Upper lobe of left lung (tissue), 6 donors: ENCODE measurements around the gene AFF1. TPM values are rescaled to one million over a fixed set of nuclear protein-coding genes. Genes with fewer than 3 reads are reported as not detected.

Source experiments
- ATAC-seq, 2 donors: fragments of 200-7000 bp; cut with Tn5 transposase; one replicate each; pipeline ENCODE4 v1.9.1; 2022; ENCODE audit warnings: mild to moderate bottlenecking in 2 of 2, moderate library complexity in 2 of 2; ENCODE audit not compliant: low FRiP score in 2 of 2
- DNase-seq, 2 donors: peaks; one replicate each; pipeline ENCODE4 v3.0.0-alpha.2; 2019 to 2020
- H3K27ac ChIP-seq, 4 donors: fragments of 200-600 bp; sonication (generic); one replicate each; pipeline ENCODE4 v1.5.1; 2016 to 2019
- H3K27me3 ChIP-seq, 4 donors: fragments of 200-600 bp; sonication (generic); one replicate each; pipeline ENCODE4 v1.5.1; 2017 to 2019
- H3K36me3 ChIP-seq, 4 donors: fragments of 200-600 bp; sonication (generic); one replicate each; pipeline ENCODE4 v1.5.1; 2016 to 2019
- H3K4me1 ChIP-seq, 4 donors: fragments of 200-600 bp; sonication (generic); one replicate each; pipeline ENCODE4 v1.5.1; 2018 to 2019
- H3K4me3 ChIP-seq, 4 donors: fragments of 200-600 bp; sonication (generic); one replicate each; pipeline ENCODE4 v1.5.1; 2017 to 2019; ENCODE audit warnings: mild to moderate bottlenecking in 2 of 4, moderate library complexity in 1 of 4
- H3K9me3 ChIP-seq, 4 donors: fragments of 200-600 bp; sonication (generic); one replicate each; pipeline ENCODE4 v1.5.1; 2018 to 2019
- CTCF ChIP-seq, 6 experiments: fragments of 450-650 bp in 4 of 6; fragments of 200-600 bp in 2 of 6; sonication (generic) in 2 of 6; IDR thresholded peaks; one replicate each; pipeline ENCODE4 v1.5.1; 2016 to 2019; ENCODE audit warnings: antibody characterized with exemption in 6 of 6
- EP300 ChIP-seq, 4 donors: sonication (generic); formaldehyde crosslinking; IDR thresholded peaks; one replicate each; pipeline ENCODE4 v1.5.1; 2017; ENCODE audit warnings: antibody characterized with exemption in 4 of 4, control low read depth in 2 of 4
- POLR2A ChIP-seq, 4 donors: fragments of 450-650 bp; IDR thresholded peaks; one replicate each; pipeline ENCODE4 v1.5.1; 2016 to 2017; ENCODE audit warnings: antibody characterized with exemption in 4 of 4, mild to moderate bottlenecking in 2 of 4
- POLR2AphosphoS5 ChIP-seq, 2 donors: sonication (generic); formaldehyde crosslinking; IDR thresholded peaks; one replicate each; pipeline ENCODE4 v1.5.1; 2017; ENCODE audit warnings: antibody characterized with exemption in 2 of 2
- WGBS, 2 donors: methylation state at CpG; one replicate each; pipeline ENCODE4 v1.1.5; 2017 to 2018; 5-methylcytosine and 5-hydroxymethylcytosine counted together
- total RNA-seq, 6 donors: library from RNA; depleted of rRNA in 4 of 6; stranded (reverse); fragments of >200 nt in 4 of 6; gene quantifications; one replicate each; pipeline versions ENCODE4 v1.1.0 to v1.2.1, GENCODE V29; 2016 to 2021
- donor health status: DM: no; HTN: no; CAD: no; lungs with moderate emphysema.
- donor health status: DM: no; HTN: yes; CAD: no; lungs with severe emphysema.

AFF1 gene
- total RNA-seq, 6 donors from 2014 or later: 45.5 to 124 (median 83.9) TPM

- H3K9me3 ChIP-seq: no peaks in the 10 kb centered on the region
- no peaks in the 10 kb centered on the region for H3K27me3 ChIP-seq
- H3K4me1 ChIP-seq: no peaks in the 10 kb centered on the region
- H3K27ac ChIP-seq: no peak overlapping the region
- DNase-seq (no peak), ATAC-seq (no peak)
- TF ChIP-seq EP300 (IDR thresholded peaks at IDR 0.05) (no peak), CTCF (IDR thresholded peaks at IDR 0.05) (no peak), POLR2A (IDR thresholded peaks at IDR 0.05) (no peak), POLR2AphosphoS5 (IDR thresholded peaks at IDR 0.05) (no peak)
- no peak overlapping the region for H3K4me3 ChIP-seq
- H3K36me3 ChIP-seq: peaks cover 0 to 4% (median 0%) of the 10 kb centered on the region in 4 donors
- 95 to 96% methylated on average over 2 of the region's 2 CpGs for WGBS, 2 donors
Observed at GRCh38 chr4:87180767-87181166, 246.0 kb downstream of the AFF1 start.

GRCh38 chr4:87185146-87185870 lies 250.5 kb downstream of the AFF1 start:
- H3K36me3 ChIP-seq: no peaks in the 10 kb centered on the region
- no peak overlapping the region for H3K27ac ChIP-seq
- H3K4me3 ChIP-seq: no peak overlapping the region
- no peaks in the 10 kb centered on the region for H3K27me3 ChIP-seq
- DNase-seq (no peak), ATAC-seq (no peak)
- WGBS, 2 donors: 89 to 98% methylated on average over 5 of the region's 5 CpGs
- H3K9me3 ChIP-seq: no peaks in the 10 kb centered on the region
- TF ChIP-seq EP300 (IDR thresholded peaks at IDR 0.05) (no peak), POLR2A (IDR thresholded peaks at IDR 0.05) (no peak), POLR2AphosphoS5 (IDR thresholded peaks at IDR 0.05) (no peak), CTCF (IDR thresholded peaks at IDR 0.05) (no peak)
- H3K4me1 ChIP-seq: no peaks in the 10 kb centered on the region

- WGBS, 2 donors: 69 to 71% methylated on average over 2 of the region's 2 CpGs
Observed at GRCh38 chr4:87188048-87188447, 253.2 kb downstream of the AFF1 start.

GRCh38 chr4:87188932-87189331 lies 254.1 kb downstream of the AFF1 start:
- no peaks in the 10 kb centered on the region for H3K27me3 ChIP-seq
- TF ChIP-seq POLR2A (IDR thresholded peaks at IDR 0.05): no peak
- no peak for TF ChIP-seq EP300 (IDR thresholded peaks at IDR 0.05)
- no peak for TF ChIP-seq POLR2AphosphoS5 (IDR thresholded peaks at IDR 0.05)
- no peak for TF ChIP-seq CTCF (IDR thresholded peaks at IDR 0.05)
- H3K4me3 ChIP-seq: no peak overlapping the region
- H3K9me3 ChIP-seq: no peaks in the 10 kb centered on the region
- 91% methylated on average over 7 of the region's 7 CpGs for WGBS, 2 donors
- H3K36me3 ChIP-seq: no peaks in the 10 kb centered on the region
- ATAC-seq: no peak
- no peaks in the 10 kb centered on the region for H3K4me1 ChIP-seq
- H3K27ac ChIP-seq: no peak overlapping the region
- no peak for DNase-seq

More at GRCh38 chr4:87188048-87188447, 253.2 kb downstream of the AFF1 start:
- DNase-seq (no peak), ATAC-seq (no peak)
- H3K36me3 ChIP-seq: no peaks in the 10 kb centered on the region
- no peaks in the 10 kb centered on the region for H3K4me1 ChIP-seq
- H3K4me3 ChIP-seq: no peak overlapping the region
- H3K27ac ChIP-seq: no peak overlapping the region
- TF ChIP-seq EP300 (IDR thresholded peaks at IDR 0.05): no peak
- TF ChIP-seq CTCF (IDR thresholded peaks at IDR 0.05): no peak
- no peak for TF ChIP-seq POLR2A (IDR thresholded peaks at IDR 0.05)
- no peak for TF ChIP-seq POLR2AphosphoS5 (IDR thresholded peaks at IDR 0.05)
- H3K27me3 ChIP-seq: no peaks in the 10 kb centered on the region
- no peaks in the 10 kb centered on the region for H3K9me3 ChIP-seq

Other genes starting within 250 kb of the AFF1 start
- gene SLC10A6, start 85.6 kb upstream of the AFF1 start, total RNA-seq: 1 to 10 TPM in 1 of 6 donors, under 1 TPM in 4, not detected in 1; 0.27 to 3.4 (median 0.76) TPM
- gene C4orf36, start 42.6 kb upstream of the AFF1 start, total RNA-seq: 1 to 10 TPM in 5 of 6 donors, under 1 TPM in 1; 0.57 to 7.3 (median 2.4) TPM